ENCODE measurements around the gene CDH13.

DNA sequence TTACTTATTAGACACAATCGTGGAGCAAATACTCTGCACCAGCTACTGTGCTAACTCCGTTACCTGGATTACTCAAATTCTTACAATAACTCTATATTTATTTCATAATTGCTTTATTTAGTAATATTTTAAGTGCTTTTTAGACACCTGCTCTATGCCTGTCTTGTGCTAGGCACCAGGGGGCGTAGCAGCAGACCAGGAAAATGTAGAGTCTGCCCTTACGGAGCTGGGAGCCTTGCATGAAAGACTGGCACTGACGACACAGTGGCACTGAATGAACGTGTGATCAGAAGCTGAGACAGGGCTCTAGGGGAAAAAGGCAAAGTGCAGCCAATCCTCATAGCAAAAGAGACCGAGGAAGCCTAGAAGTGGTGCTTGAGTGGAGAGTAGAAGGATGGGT lies 486.5 kb downstream of the CDH13 start:
- TF ChIP-seq, protein P1, sequence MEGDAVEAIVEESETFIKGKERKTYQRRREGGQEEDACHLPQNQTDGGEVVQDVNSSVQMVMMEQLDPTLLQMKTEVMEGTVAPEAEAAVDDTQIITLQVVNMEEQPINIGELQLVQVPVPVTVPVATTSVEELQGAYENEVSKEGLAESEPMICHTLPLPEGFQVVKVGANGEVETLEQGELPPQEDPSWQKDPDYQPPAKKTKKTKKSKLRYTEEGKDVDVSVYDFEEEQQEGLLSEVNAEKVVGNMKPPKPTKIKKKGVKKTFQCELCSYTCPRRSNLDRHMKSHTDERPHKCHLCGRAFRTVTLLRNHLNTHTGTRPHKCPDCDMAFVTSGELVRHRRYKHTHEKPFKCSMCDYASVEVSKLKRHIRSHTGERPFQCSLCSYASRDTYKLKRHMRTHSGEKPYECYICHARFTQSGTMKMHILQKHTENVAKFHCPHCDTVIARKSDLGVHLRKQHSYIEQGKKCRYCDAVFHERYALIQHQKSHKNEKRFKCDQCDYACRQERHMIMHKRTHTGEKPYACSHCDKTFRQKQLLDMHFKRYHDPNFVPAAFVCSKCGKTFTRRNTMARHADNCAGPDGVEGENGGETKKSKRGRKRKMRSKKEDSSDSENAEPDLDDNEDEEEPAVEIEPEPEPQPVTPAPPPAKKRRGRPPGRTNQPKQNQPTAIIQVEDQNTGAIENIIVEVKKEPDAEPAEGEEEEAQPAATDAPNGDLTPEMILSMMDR (IDR thresholded peaks at IDR 0.05), result peak in 5 of 6 experiments; percentile 14 to 60 (median 57)
- no peak for TF ChIP-seq POLR2A (IDR thresholded peaks at IDR 0.05)

Data from thyroid gland (tissue), 4 donors.